ENCODE data around the gene MAG.
"Not testable (repeated sequence)": the region's sequence is repeated elsewhere in the genome, so short reads cannot be mapped to it uniquely, and the experiment has no call there.

The MAG gene

GRCh38 chr19:35284153-35285094 lies 7.5 kb upstream of the MAG start:
- no peak for DNase-seq

- DNase-seq = peak; percentile 77
These were observed 6.9 kb upstream of the MAG start for GRCh38 chr19:35285095-35285449.

- DNase-seq = not testable (repeated sequence)
These were observed 6.5 kb upstream of the MAG start for GRCh38 chr19:35285465-35285864.

- peak; percentile 71 for DNase-seq
These were observed 5.9 kb upstream of the MAG start for GRCh38 chr19:35286101-35286500.

- DNase-seq = no peak
These were observed 4.2 kb upstream of the MAG start for GRCh38 chr19:35287713-35288112.

GRCh38 chr19:35288331-35288730 lies 3.6 kb upstream of the MAG start:
- DNase-seq = no peak

- DNase-seq = no peak
These were observed 3.1 kb upstream of the MAG start for GRCh38 chr19:35288906-35289305.

- no peak for DNase-seq
These were observed 1.4 kb upstream of the MAG start for GRCh38 chr19:35290381-35291127.

- DNase-seq = no peak
These were observed 702 bp upstream of the MAG start for GRCh38 chr19:35291259-35291658.

- DNase-seq = no peak
These were observed 731 bp downstream of the MAG start for GRCh38 chr19:35292421-35293362.

- no peak for DNase-seq
These were observed 1.4 kb downstream of the MAG start for GRCh38 chr19:35293363-35293739.

- DNase-seq = no peak
These were observed 1.8 kb downstream of the MAG start for GRCh38 chr19:35293808-35294207.

- no peak for DNase-seq
These were observed 2.4 kb downstream of the MAG start for GRCh38 chr19:35294328-35294727.

GRCh38 chr19:35294859-35295791 lies 3.2 kb downstream of the MAG start:
- no peak for DNase-seq

- no peak for DNase-seq
These were observed 4.0 kb downstream of the MAG start for GRCh38 chr19:35295792-35296462.

- DNase-seq = no peak
These were observed 4.9 kb downstream of the MAG start for GRCh38 chr19:35296644-35297514.

- DNase-seq = no peak
These were observed 5.5 kb downstream of the MAG start for GRCh38 chr19:35297515-35297848.

- no peak for DNase-seq
These were observed 6.0 kb downstream of the MAG start for GRCh38 chr19:35297922-35298321.

GRCh38 chr19:35298561-35298972 lies 6.6 kb downstream of the MAG start:
- DNase-seq = no peak

All from suppressor macrophage treated with lipopolysaccharide for 4 hours (primary cell).